Stimulated activated CD8-positive, alpha-beta memory T cell treated with anti-CD3 and anti-CD28 coated beads, Interleukin-15, amount 100 ng/mL, for 24 hours (primary cell): Measurements from ENCODE around the gene SUMO3.
A peak's percentile ranks its signal among the peaks of the same experiment; 100 is the strongest.

Experiments used
- DNase-seq: peaks from one replicate; pipeline ENCODE4 v3.0.0-alpha.2; 2020; ENCODE audit warnings: low read depth

SUMO3 gene

DNA sequence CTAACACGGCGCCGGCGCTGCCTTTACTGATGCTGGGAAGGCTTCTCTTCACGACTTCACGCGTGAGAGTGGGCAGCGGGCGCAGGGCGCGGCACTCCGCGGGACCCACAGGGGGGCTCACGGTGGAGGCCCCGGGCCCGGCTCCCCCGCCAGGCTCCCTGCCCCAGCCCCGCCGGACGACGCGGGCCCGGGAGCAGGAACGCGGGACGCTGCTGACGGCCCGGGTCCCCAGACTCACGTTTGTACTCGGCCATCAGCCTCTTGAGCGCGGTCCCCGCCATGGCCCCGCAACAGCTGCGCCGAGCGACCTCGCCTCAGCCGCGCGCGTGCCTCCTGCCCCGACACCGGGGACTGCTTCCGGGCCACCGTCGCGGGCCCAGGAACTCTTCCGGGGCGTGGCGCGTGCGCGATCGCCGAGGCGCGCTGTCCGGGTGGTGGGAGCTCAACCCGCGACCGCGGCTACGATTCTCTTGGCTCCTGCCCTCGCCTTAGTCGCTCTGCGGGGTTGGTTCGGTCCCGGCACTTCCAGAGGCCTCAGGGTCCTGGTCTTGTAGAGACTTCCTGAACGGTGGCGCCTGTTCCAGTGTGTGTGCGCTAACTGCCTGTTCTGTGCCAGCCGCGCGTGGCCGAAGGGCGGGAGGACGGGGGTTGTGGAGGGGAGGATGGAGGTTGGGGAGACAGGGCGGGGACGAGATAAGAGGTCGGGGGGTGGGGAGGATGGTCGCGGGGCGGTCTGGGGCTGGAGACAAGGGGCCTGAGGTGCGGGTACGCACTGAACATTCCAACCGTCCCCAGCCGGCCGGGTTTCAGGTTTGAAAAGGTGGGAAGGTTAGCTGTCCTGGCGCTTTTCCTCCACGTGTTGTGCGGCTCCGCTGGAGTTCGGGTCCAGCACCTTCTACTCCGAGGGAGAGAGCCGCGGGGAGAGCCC lies 16.1 kb downstream of the SUMO3 start, which contains the start of gene UBE2G2:
Gene UBE2G2 (minus strand): TSS at position 353 of the 928 bp plus-strand sequence. CDS start 72 bp downstream, at position 281.
- peak; percentile 86 for DNase-seq

GRCh38 chr21:44800971-44801467 lies 16.8 kb downstream of the SUMO3 start:
- DNase-seq: no peak

GRCh38 chr21:44800103-44800502 lies 17.8 kb downstream of the SUMO3 start:
- DNase-seq: no peak

- no peak for DNase-seq
Measured at GRCh38 chr21:44799646-44800045, 18.2 kb downstream of the SUMO3 start.

DNA sequence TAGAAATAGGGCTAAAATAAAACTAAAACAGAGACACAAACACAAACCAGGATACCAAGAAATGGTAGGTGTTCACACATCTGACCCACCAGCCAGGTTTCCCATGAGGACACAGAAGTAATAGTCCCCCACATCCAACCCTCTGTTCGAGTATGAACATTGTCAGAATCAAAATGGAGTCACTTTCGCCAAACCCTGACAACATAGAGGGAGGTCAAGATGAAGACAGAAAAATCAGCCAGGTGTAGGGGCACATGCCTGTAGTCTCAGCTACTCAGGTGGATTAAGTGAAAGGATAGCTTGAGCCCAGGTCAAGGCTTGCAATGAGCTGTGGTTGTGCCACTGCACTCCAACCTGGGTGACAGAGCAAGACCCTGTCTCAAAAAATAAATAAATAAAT lies 20.1 kb downstream of the SUMO3 start:
- no peak for DNase-seq

- no peak for DNase-seq
Measured at GRCh38 chr21:44795342-44795741, 22.5 kb downstream of the SUMO3 start.

DNA sequence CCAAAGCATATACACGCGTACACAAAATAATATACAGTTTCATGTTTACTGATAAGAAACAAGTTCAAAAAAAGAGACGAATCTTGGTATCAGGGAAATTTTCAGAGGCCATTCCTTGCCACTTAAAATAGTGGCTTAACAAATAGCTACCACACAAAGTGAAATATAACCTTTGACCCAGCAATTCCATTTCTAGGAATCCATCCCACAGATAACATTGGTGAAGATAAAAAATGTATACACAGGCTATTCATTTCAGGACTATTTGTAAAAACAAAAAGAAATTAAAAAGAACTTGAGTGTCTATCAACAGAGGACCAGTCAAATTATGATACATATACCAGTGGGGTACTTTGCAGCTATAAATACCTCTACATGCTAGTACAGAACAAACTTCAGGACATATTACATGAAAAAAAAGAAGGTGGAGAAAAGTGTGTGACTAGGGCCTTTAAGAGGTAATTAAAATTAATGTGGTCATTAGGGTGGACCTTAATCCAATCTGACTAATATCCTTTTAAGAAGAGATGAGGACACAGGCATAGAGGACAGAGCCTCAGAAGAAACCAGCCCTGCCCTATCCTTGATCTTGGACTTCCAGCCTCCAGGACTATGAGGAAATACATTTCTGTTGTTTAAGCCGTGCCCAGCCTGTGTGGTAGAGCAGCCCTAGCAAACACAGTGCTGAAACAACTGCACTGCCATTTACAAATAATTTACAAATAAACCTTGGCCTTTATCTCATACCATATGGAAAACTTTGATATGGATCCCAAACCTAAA lies 24.1 kb downstream of the SUMO3 start:
- DNase-seq: no peak

- no peak for DNase-seq
Measured at GRCh38 chr21:44792702-44793591, 24.9 kb downstream of the SUMO3 start.

DNA sequence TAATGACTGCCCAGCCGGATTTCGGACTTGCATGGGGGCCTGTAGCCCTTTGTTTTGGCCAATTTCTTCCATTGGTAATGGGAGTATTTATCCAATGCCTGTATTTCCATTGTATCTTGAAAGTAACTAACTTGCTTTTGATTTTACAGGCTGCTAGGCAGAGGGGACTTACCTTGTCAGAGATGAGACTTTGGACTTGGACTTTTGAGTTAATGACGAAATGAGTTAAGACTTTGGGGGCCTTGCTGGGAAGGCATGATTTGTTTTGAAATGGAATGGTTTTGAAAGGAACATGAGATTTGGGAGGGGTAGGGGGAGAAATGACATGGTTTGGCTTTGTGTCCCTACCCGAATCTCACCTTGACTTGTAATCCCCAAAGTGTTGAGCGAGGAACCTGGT lies 25.9 kb downstream of the SUMO3 start:
- no peak for DNase-seq

DNA sequence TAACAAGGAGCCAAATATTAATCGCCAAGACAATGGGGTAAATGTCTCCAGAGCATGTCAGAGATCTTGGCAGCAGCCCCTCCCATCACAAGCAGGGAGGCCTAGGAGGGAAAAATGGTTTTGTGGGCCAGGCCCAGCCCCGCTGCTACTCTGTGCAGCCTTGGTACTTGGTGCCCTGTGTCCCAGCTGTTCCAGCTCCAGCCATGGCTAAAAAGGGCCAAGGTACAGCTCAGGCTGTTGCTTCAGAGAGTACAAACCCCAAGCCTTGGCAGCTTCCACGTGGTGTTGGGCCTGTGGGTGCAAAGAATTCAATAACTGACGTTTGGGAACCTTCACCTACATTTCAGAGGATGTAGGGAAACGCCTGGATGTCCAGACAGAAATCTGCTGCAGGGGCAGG lies 26.6 kb downstream of the SUMO3 start:
- no peak for DNase-seq

GRCh38 chr21:44790368-44790767 lies 27.5 kb downstream of the SUMO3 start:
- DNase-seq: no peak

GRCh38 chr21:44789880-44790279 lies 28.0 kb downstream of the SUMO3 start:
- DNase-seq: no peak

DNA sequence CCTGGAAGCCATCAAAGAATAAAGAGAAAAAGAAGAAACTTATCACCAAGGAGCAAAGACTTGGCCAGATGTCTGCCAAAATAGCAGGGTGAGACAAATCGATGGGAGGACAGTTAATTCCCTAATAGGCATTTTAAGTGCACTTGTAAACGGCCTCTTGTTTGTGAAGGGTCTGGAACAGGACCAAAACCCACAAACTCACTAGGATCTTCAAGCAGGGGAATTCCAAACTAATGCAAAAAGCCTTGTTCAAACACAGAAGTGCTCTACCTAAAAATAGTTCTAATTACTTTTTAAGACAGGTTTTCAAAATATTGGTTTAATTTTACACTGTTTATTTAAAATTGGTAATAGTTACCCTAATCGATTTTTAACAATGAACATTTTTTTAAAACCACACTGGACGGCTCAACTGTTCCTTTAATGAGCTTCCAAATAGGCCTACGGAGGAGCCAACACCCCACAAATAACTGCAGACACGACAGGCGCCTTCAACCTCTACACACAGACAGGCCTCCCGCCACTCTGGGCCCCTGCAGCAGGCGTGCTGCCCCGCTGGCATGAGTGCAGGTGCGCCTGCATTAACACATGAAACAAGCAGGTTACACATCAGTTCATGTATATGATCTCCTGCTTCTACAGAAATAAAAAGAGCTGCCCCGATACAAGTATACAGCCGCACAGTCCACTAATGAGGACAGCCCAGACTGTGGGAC lies 32.1 kb downstream of the SUMO3 start:
- DNase-seq: no peak

DNA sequence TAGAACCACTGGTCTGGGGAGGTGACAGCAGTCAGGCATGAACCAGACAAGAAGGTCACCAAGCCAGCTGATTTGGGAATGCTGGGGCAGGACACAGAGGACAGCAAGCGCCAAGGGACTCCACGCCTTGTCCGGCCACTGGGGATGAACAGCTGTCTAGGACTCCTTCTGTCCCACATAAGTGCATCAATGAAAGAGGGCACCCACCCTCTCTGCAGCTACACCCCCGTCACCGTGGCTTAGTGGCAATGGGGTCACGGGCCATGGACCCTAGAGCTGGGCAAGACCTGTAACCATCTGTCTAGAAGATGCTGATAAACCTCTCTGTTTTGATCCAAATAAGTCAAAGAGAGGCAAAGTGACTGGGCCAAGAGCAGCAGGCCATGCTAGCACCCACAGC lies 33.1 kb downstream of the SUMO3 start:
- DNase-seq: no peak

DNA sequence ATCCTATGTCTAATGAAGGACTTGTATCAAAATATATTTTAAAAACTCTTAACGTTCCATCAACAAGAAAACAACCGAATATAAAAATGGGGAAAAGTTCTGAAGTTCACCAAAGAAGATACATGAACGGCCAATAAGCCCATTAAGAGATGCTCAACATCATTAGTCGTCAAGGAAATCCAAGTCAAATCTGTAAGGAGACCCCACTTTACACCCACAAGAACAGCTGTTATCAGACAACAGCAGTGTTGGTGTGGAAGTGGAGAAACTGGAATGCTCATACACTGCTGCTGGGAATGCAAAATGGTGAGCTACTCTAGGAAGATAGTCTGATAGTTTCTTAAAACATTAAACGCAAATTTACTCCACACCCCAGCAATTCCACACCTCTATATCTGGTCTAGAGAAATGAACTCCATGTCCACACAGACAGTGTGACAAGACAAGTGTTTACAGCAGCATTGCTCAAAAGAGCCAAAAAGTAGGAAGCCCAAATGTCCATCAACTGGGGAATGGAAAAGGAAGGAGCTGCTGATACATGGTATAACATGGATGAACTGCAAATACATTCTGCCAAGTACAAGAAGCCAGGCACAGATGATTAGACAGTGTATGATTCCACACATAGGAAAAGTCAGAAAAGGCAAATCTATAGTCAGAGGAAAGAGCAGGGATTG lies 34.7 kb downstream of the SUMO3 start:
- no peak for DNase-seq

DNA sequence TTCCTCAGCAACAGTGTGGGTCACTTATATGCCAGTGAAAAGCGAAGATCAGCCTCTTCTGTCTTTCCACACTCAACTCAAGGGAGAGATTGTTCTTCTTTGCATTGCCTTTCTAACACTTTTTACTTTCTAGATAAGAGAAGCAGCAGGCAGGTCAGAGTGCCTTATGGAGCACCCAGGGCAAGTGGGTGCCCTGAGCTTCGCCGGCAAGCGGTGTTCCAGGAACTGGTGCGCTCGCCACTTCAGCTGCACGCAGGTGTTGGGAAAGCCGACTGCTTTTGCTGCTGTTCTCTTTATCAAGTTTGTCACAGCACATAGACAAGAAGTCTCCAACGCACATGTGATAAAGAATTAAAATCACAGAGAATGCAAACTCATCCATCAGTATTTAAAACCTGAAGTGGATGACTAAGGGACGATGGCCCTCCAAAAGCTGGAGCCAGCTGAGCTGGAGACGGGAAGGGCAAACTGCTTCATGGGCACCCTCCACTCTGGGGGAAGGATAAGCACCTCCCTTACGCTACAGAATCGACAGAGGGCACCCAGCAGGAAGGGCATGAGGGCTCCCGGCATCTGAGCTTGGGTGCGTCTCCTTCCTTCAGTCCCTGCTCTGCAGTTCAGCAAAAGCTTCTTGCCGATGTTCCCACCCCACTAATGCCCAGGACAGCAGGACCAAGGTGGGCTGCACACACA lies 36.9 kb downstream of the SUMO3 start:
- DNase-seq: no peak

DNA sequence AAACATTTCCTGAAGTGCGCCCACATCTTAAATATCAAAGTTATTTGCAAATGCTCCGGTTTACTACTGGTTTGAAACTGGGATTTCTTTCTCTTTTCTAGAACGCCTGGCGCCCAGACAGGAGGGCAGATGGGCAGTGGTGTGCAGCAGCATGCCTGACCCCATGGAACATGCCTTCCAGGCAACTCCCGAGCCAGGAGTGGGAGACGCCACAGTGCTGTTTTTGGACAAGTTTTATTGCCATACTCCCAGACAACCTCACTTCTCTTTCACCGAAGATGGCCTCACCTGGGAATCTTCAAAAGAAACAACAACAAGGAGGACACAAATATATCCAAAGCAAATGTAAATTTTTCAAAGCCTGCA lies 37.7 kb downstream of the SUMO3 start:
- no peak for DNase-seq

GRCh38 chr21:44779417-44780136 lies 38.3 kb downstream of the SUMO3 start:
- no peak for DNase-seq

- DNase-seq: no peak
Measured at GRCh38 chr21:44778983-44779382, 38.9 kb downstream of the SUMO3 start.
